ENCODE results near the gene UBAC2. TPM values are rescaled to one million over a fixed set of nuclear protein-coding genes. Genes with fewer than 3 reads are reported as not detected.

Gene UBAC2
- total and polyA plus RNA-seq, 5 donors from 2014 or later = 62.8 to 122 (median 101) TPM

- no peaks in the 10 kb centered on the region for H3K27me3 ChIP-seq (ENCODE audit: control insufficient read depth, insufficient read depth, low read length)
- Mint-ChIP-seq H3K4me1 (peaks cover 33 to 64% (median 46%) of the 10 kb centered on the region in 4 donors), H3K9me3 (no peaks in the 10 kb centered on the region), H3K27ac (peak overlapping the region; percentile 96 to 98 (median 96)), H3K36me3 (peaks cover 12% of the 10 kb centered on the region), H3K4me3 (peak overlapping the region; percentile 92 to 100 (median 98)), H3K27me3 (peaks cover 2% of the 10 kb centered on the region)
- peak overlapping the region; percentile 97 for H3K27ac ChIP-seq (ENCODE audit: insufficient read depth, low read length, poor library complexity, severe bottlenecking)
- DNase-seq = no peak
- peaks cover 40% of the 10 kb centered on the region for H3K4me1 ChIP-seq (ENCODE audit: control insufficient read depth, insufficient read depth, low read length, poor library complexity, severe bottlenecking)
- peak in 1 of 2 donors; percentile 1 for ATAC-seq (ENCODE audit: low read depth in 2 of 2)
- H3K36me3 ChIP-seq (ENCODE audit: control insufficient read depth, insufficient read depth, low read length) = no peaks in the 10 kb centered on the region
- H3K9me3 ChIP-seq (ENCODE audit: control insufficient read depth in 2 of 2, low read length in 2 of 2) = no peaks in the 10 kb centered on the region
- H3K4me3 ChIP-seq (ENCODE audit: low read depth, low read length) = peak overlapping the region; percentile 76
Measured at GRCh38 chr13:99199541-99200431, 868 bp upstream of the UBAC2 start.

GRCh38 chr13:99203601-99204579 is 3.2 kb downstream of the UBAC2 start:
- Mint-ChIP-seq H3K4me1 (peaks cover 48 to 87% (median 54%) of the 10 kb centered on the region in 4 donors), H3K27ac (peak overlapping the region; percentile 92 to 96 (median 93)), H3K36me3 (peaks cover 29% of the 10 kb centered on the region), H3K9me3 (peaks cover 0 to 3% (median 0%) of the 10 kb centered on the region in 7 donors), H3K27me3 (peaks cover 4% of the 10 kb centered on the region), H3K4me3 (peak overlapping the region; percentile 80 to 91 (median 84))
- ATAC-seq (ENCODE audit: low read depth in 2 of 2) (no peak), DNase-seq (no peak)
- H3K36me3 ChIP-seq (ENCODE audit: control insufficient read depth, insufficient read depth, low read length) = peaks cover 17% of the 10 kb centered on the region
- H3K4me3 ChIP-seq (ENCODE audit: low read depth, low read length) = peak overlapping the region; percentile 73
- H3K27me3 ChIP-seq (ENCODE audit: control insufficient read depth, insufficient read depth, low read length) = no peaks in the 10 kb centered on the region
- H3K27ac ChIP-seq (ENCODE audit: insufficient read depth, low read length, poor library complexity, severe bottlenecking) = peak overlapping the region; percentile 62
- H3K9me3 ChIP-seq (ENCODE audit: control insufficient read depth in 2 of 2, low read length in 2 of 2) = no peaks in the 10 kb centered on the region
- peaks cover 69% of the 10 kb centered on the region for H3K4me1 ChIP-seq (ENCODE audit: control insufficient read depth, insufficient read depth, low read length, poor library complexity, severe bottlenecking)

GRCh38 chr13:99205621-99206220 is 5.1 kb downstream of the UBAC2 start:
- Mint-ChIP-seq H3K27me3 (peaks cover 4% of the 10 kb centered on the region), H3K4me1 (peaks cover 41 to 89% (median 49%) of the 10 kb centered on the region in 4 donors), H3K9me3 (peaks cover 0 to 3% (median 0%) of the 10 kb centered on the region in 7 donors), H3K4me3 (peak overlapping the region; percentile 43 to 81 (median 70)), H3K27ac (peak overlapping the region; percentile 78 to 93 (median 92)), H3K36me3 (peaks cover 29% of the 10 kb centered on the region)
- Histone ChIP-seq H3K9me3 (ENCODE audit: control insufficient read depth in 2 of 2, low read length in 2 of 2) (no peaks in the 10 kb centered on the region), H3K4me3 (ENCODE audit: low read depth, low read length) (peak overlapping the region; percentile 73), H3K36me3 (ENCODE audit: control insufficient read depth, insufficient read depth, low read length) (peaks cover 17% of the 10 kb centered on the region), H3K4me1 (ENCODE audit: control insufficient read depth, insufficient read depth, low read length, poor library complexity, severe bottlenecking) (peaks cover 69% of the 10 kb centered on the region), H3K27ac (ENCODE audit: insufficient read depth, low read length, poor library complexity, severe bottlenecking) (peak overlapping the region; percentile 53), H3K27me3 (ENCODE audit: control insufficient read depth, insufficient read depth, low read length) (no peaks in the 10 kb centered on the region)
- DNase-seq = no peak
- ATAC-seq (ENCODE audit: low read depth in 2 of 2) = no peak

GRCh38 chr13:99206226-99206625 is 5.6 kb downstream of the UBAC2 start:
- peaks cover 17% of the 10 kb centered on the region for H3K36me3 ChIP-seq (ENCODE audit: control insufficient read depth, insufficient read depth, low read length)
- no peak overlapping the region for H3K4me3 ChIP-seq (ENCODE audit: low read depth, low read length)
- no peaks in the 10 kb centered on the region for H3K27me3 ChIP-seq (ENCODE audit: control insufficient read depth, insufficient read depth, low read length)
- ATAC-seq (ENCODE audit: low read depth in 2 of 2) (no peak), DNase-seq (no peak)
- H3K9me3 ChIP-seq (ENCODE audit: control insufficient read depth in 2 of 2, low read length in 2 of 2) = no peaks in the 10 kb centered on the region
- Mint-ChIP-seq H3K27me3 (peaks cover 4% of the 10 kb centered on the region), H3K9me3 (peaks cover 0 to 3% (median 0%) of the 10 kb centered on the region in 7 donors), H3K4me1 (peaks cover 40 to 93% (median 53%) of the 10 kb centered on the region in 4 donors), H3K4me3 (peak overlapping the region in 3 of 4 donors; percentile 59 to 81 (median 80)), H3K27ac (peak overlapping the region; percentile 78 to 93 (median 92)), H3K36me3 (peaks cover 28% of the 10 kb centered on the region)
- no peak overlapping the region for H3K27ac ChIP-seq (ENCODE audit: insufficient read depth, low read length, poor library complexity, severe bottlenecking)
- H3K4me1 ChIP-seq (ENCODE audit: control insufficient read depth, insufficient read depth, low read length, poor library complexity, severe bottlenecking) = peaks cover 67% of the 10 kb centered on the region

- H3K9me3 ChIP-seq (ENCODE audit: control insufficient read depth in 2 of 2, low read length in 2 of 2) = no peaks in the 10 kb centered on the region
- H3K4me1 Mint-ChIP-seq = peaks cover 36 to 95% (median 54%) of the 10 kb centered on the region in 4 donors
- H3K27ac ChIP-seq (ENCODE audit: insufficient read depth, low read length, poor library complexity, severe bottlenecking) = no peak overlapping the region
- no peak for ATAC-seq (ENCODE audit: low read depth in 2 of 2)
- H3K27me3 Mint-ChIP-seq = peaks cover 4% of the 10 kb centered on the region
- peak overlapping the region; percentile 29 to 81 (median 68) for H3K27ac Mint-ChIP-seq
- DNase-seq = no peak
- peaks cover 62% of the 10 kb centered on the region for H3K4me1 ChIP-seq (ENCODE audit: control insufficient read depth, insufficient read depth, low read length, poor library complexity, severe bottlenecking)
- no peaks in the 10 kb centered on the region for H3K27me3 ChIP-seq (ENCODE audit: control insufficient read depth, insufficient read depth, low read length)
- H3K36me3 ChIP-seq (ENCODE audit: control insufficient read depth, insufficient read depth, low read length) = peaks cover 17% of the 10 kb centered on the region
- H3K9me3 Mint-ChIP-seq = peaks cover 0 to 3% (median 0%) of the 10 kb centered on the region in 7 donors
- peak overlapping the region; percentile 31 to 81 (median 56) for H3K4me3 Mint-ChIP-seq
- no peak overlapping the region for H3K4me3 ChIP-seq (ENCODE audit: low read depth, low read length)
- peaks cover 29% of the 10 kb centered on the region for H3K36me3 Mint-ChIP-seq
Measured at GRCh38 chr13:99206873-99207272, 6.2 kb downstream of the UBAC2 start.

- H3K27ac Mint-ChIP-seq = peak overlapping the region; percentile 9 to 43 (median 39)
- H3K4me1 Mint-ChIP-seq = peaks cover 36 to 94% (median 54%) of the 10 kb centered on the region in 4 donors
- ATAC-seq (ENCODE audit: low read depth in 2 of 2) (no peak), DNase-seq (no peak)
- H3K4me1 ChIP-seq (ENCODE audit: control insufficient read depth, insufficient read depth, low read length, poor library complexity, severe bottlenecking) = peaks cover 55% of the 10 kb centered on the region
- no peaks in the 10 kb centered on the region for H3K9me3 ChIP-seq (ENCODE audit: control insufficient read depth in 2 of 2, low read length in 2 of 2)
- peak overlapping the region in 3 of 4 donors; percentile 37 to 81 (median 69) for H3K4me3 Mint-ChIP-seq
- peaks cover 0 to 3% (median 0%) of the 10 kb centered on the region in 7 donors for H3K9me3 Mint-ChIP-seq
- no peaks in the 10 kb centered on the region for H3K27me3 ChIP-seq (ENCODE audit: control insufficient read depth, insufficient read depth, low read length)
- peaks cover 4% of the 10 kb centered on the region for H3K27me3 Mint-ChIP-seq
- peaks cover 25% of the 10 kb centered on the region for H3K36me3 Mint-ChIP-seq
- no peak overlapping the region for H3K4me3 ChIP-seq (ENCODE audit: low read depth, low read length)
- no peak overlapping the region for H3K27ac ChIP-seq (ENCODE audit: insufficient read depth, low read length, poor library complexity, severe bottlenecking)
- peaks cover 17% of the 10 kb centered on the region for H3K36me3 ChIP-seq (ENCODE audit: control insufficient read depth, insufficient read depth, low read length)
Measured at GRCh38 chr13:99207511-99207910, 6.9 kb downstream of the UBAC2 start.

- Histone ChIP-seq H3K27me3 (ENCODE audit: control insufficient read depth, insufficient read depth, low read length) (no peaks in the 10 kb centered on the region), H3K27ac (ENCODE audit: insufficient read depth, low read length, poor library complexity, severe bottlenecking) (no peak overlapping the region), H3K4me1 (ENCODE audit: control insufficient read depth, insufficient read depth, low read length, poor library complexity, severe bottlenecking) (peaks cover 50% of the 10 kb centered on the region), H3K36me3 (ENCODE audit: control insufficient read depth, insufficient read depth, low read length) (peaks cover 17% of the 10 kb centered on the region), H3K4me3 (ENCODE audit: low read depth, low read length) (no peak overlapping the region), H3K9me3 (ENCODE audit: control insufficient read depth in 2 of 2, low read length in 2 of 2) (no peaks in the 10 kb centered on the region)
- Mint-ChIP-seq H3K36me3 (peaks cover 25% of the 10 kb centered on the region), H3K4me3 (no peak overlapping the region), H3K27ac (peak overlapping the region; percentile 9 to 88 (median 80)), H3K4me1 (peaks cover 38 to 91% (median 54%) of the 10 kb centered on the region in 4 donors), H3K9me3 (peaks cover 0 to 3% (median 0%) of the 10 kb centered on the region in 7 donors), H3K27me3 (peaks cover 4% of the 10 kb centered on the region)
- ATAC-seq (ENCODE audit: low read depth in 2 of 2) (no peak), DNase-seq (no peak)
Measured at GRCh38 chr13:99208185-99208584, 7.5 kb downstream of the UBAC2 start.
